ENCODE results near the gene PDIK1L.

DNA sequence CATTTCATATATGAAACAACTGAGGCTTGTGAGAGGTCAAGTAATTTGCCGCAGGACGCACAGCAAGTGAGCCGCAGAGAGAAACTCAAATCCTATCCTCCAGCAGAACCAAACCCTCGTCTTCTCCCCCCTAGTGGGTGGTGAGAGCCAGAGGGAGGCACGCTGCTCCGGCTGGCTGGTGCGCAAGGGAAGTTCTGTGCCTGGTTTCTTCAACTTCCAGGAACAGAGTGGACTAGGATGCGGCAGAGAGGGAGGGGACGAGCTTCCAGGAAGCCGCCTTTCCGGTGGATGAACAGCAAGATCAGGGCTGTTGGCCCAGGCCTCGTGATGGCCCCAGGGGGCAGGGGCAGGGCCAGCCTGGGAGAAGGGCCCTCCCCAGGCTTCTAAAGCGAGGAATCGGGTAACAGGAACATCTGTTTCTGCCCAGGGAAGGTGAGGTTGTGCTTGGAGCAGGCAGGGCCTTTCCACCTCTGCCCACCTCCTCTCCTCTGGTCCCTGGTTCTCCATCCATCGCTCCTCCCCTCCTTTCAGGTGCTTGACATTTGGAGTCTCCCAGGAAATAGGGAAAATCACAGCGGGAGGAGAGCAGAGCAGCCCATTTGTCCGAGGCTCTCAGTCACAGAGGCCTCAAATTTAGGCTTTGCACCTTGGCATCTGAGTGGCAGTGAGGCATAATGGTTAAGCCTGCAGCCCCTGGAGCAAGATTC lies 16.8 kb upstream of the PDIK1L start:
- TF ChIP-seq, protein P1, sequence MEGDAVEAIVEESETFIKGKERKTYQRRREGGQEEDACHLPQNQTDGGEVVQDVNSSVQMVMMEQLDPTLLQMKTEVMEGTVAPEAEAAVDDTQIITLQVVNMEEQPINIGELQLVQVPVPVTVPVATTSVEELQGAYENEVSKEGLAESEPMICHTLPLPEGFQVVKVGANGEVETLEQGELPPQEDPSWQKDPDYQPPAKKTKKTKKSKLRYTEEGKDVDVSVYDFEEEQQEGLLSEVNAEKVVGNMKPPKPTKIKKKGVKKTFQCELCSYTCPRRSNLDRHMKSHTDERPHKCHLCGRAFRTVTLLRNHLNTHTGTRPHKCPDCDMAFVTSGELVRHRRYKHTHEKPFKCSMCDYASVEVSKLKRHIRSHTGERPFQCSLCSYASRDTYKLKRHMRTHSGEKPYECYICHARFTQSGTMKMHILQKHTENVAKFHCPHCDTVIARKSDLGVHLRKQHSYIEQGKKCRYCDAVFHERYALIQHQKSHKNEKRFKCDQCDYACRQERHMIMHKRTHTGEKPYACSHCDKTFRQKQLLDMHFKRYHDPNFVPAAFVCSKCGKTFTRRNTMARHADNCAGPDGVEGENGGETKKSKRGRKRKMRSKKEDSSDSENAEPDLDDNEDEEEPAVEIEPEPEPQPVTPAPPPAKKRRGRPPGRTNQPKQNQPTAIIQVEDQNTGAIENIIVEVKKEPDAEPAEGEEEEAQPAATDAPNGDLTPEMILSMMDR (conservative IDR thresholded peaks at IDR 0.05) = no peak
- no peak for TF ChIP-seq EZH2 (IDR thresholded peaks at IDR 0.05; ENCODE audit: low read depth)
